Stimulated activated CD8-positive, alpha-beta memory T cell treated with anti-CD3 and anti-CD28 coated beads, Interleukin-7, amount 100 ng/mL, for 4 hours (primary cell): ENCODE data around the gene RHAG.

Source experiments
- DNase-seq, 2 donors: peaks; one replicate each; pipeline ENCODE4 v3.0.0-alpha.2; 2020; ENCODE audit warnings: low read depth in 2 of 2

RHAG gene

GRCh38 chr6:49564552-49564951 lies 72.1 kb downstream of the RHAG start:
- no peak for DNase-seq

- no peak for DNase-seq
Measured at GRCh38 chr6:49563006-49563886, 73.4 kb downstream of the RHAG start.

- no peak for DNase-seq
Measured at GRCh38 chr6:49558238-49558637, 78.4 kb downstream of the RHAG start.

GRCh38 chr6:49557177-49557576 lies 79.5 kb downstream of the RHAG start:
- DNase-seq: no peak

GRCh38 chr6:49556429-49556837 lies 80.2 kb downstream of the RHAG start:
- DNase-seq: no peak

GRCh38 chr6:49555951-49556350 lies 80.7 kb downstream of the RHAG start:
- DNase-seq: no peak
